ENCODE measurements around the gene RALA. TPM values are rescaled to one million over a fixed set of nuclear protein-coding genes. Genes with fewer than 3 reads are reported as not detected.

RALA gene
- total RNA-seq, 1 donor from 2014 or later: 42.6 TPM

- TF ChIP-seq, protein P1, sequence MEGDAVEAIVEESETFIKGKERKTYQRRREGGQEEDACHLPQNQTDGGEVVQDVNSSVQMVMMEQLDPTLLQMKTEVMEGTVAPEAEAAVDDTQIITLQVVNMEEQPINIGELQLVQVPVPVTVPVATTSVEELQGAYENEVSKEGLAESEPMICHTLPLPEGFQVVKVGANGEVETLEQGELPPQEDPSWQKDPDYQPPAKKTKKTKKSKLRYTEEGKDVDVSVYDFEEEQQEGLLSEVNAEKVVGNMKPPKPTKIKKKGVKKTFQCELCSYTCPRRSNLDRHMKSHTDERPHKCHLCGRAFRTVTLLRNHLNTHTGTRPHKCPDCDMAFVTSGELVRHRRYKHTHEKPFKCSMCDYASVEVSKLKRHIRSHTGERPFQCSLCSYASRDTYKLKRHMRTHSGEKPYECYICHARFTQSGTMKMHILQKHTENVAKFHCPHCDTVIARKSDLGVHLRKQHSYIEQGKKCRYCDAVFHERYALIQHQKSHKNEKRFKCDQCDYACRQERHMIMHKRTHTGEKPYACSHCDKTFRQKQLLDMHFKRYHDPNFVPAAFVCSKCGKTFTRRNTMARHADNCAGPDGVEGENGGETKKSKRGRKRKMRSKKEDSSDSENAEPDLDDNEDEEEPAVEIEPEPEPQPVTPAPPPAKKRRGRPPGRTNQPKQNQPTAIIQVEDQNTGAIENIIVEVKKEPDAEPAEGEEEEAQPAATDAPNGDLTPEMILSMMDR (conservative IDR thresholded peaks at IDR 0.05): no peak
- H3K4me1 Mint-ChIP-seq (ENCODE audit: unreplicated experiment): peaks cover 10% of the 10 kb centered on the region
Observed at GRCh38 chr7:39618868-39619267, 4.5 kb upstream of the RALA start.

DNA sequence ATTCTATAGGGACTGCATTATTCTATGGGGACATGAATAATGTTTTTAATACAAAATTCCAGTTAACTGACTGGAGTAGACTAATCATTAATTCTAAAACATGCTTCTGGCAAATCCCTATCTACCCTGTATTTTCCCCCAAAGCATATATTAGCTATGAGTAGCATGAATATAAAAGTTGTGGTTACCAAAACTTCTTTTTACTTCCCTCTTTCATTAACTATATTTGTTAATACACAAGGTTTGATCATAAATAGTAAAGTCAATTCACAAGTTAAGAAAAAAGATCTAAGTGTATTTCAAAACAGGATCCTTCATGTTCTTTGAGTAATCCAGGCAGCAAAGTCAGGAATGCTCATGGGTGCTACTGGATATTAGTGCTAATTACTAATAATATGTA lies 2.9 kb upstream of the RALA start:
- no peaks in the 10 kb centered on the region for H3K36me3 Mint-ChIP-seq
- peaks cover 22% of the 10 kb centered on the region for H3K4me1 Mint-ChIP-seq (ENCODE audit: unreplicated experiment)
- TF ChIP-seq, protein P1 (conservative IDR thresholded peaks at IDR 0.05): no peak
- H3K9me3 Mint-ChIP-seq: no peaks in the 10 kb centered on the region
- H3K4me3 Mint-ChIP-seq: no peak overlapping the region
- H3K27me3 Mint-ChIP-seq: no peaks in the 10 kb centered on the region
- H3K27ac Mint-ChIP-seq: no peak overlapping the region
- DNase-seq (ENCODE audit: extremely low spot score, unreplicated experiment): no peak

More at GRCh38 chr7:39618868-39619267, 4.5 kb upstream of the RALA start:
- no peak overlapping the region for H3K4me3 Mint-ChIP-seq
- no peaks in the 10 kb centered on the region for H3K27me3 Mint-ChIP-seq
- no peak overlapping the region for H3K27ac Mint-ChIP-seq
- DNase-seq (ENCODE audit: extremely low spot score, unreplicated experiment): no peak
- H3K9me3 Mint-ChIP-seq: no peaks in the 10 kb centered on the region
- H3K36me3 Mint-ChIP-seq: no peaks in the 10 kb centered on the region

- TF ChIP-seq, protein P1 (conservative IDR thresholded peaks at IDR 0.05): no peak
- Mint-ChIP-seq H3K4me1 (ENCODE audit: unreplicated experiment) (peaks cover 30% of the 10 kb centered on the region), H3K36me3 (peaks cover 3% of the 10 kb centered on the region), H3K27ac (no peak overlapping the region), H3K9me3 (no peaks in the 10 kb centered on the region), H3K4me3 (no peak overlapping the region), H3K27me3 (no peaks in the 10 kb centered on the region)
- DNase-seq (ENCODE audit: extremely low spot score, unreplicated experiment): no peak
Observed at GRCh38 chr7:39621261-39621660, 2.1 kb upstream of the RALA start.

DNA sequence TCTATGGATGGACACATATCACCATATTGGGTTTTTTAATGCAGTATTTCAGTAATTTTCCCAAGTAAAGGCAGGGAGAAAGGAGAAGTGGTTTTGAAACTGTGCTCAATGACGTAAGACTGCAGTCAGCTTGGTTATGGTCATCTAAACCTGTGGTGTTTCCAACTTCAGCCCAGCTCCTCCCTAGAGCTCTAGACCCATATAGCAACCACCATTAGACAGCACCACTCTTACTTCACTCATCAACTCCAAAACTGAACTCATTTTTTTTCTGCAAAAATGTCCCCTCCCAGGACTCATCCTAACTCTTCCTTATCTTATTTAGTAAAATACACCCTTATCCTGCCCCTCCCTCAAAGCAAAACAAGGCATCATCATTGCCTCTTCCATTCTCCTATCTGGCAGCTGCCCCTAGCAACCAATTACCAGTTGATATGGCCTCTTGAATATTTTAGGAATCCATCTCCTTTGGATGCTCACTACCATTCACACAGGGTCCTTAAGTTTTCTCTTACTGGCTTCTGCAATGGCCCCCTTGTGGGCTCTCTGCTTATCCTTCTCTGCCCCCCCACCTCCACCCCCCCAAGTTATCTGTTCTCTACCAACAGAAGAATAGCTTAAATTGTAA lies 1.5 kb upstream of the RALA start:
- no peaks in the 10 kb centered on the region for H3K27me3 Mint-ChIP-seq
- H3K4me1 Mint-ChIP-seq (ENCODE audit: unreplicated experiment): peaks cover 36% of the 10 kb centered on the region
- peak overlapping the region; percentile 93 for H3K27ac Mint-ChIP-seq
- no peak for DNase-seq (ENCODE audit: extremely low spot score, unreplicated experiment)
- TF ChIP-seq, protein P1 (conservative IDR thresholded peaks at IDR 0.05): no peak
- peak overlapping the region; percentile 91 for H3K4me3 Mint-ChIP-seq
- H3K9me3 Mint-ChIP-seq: no peaks in the 10 kb centered on the region
- peaks cover 7% of the 10 kb centered on the region for H3K36me3 Mint-ChIP-seq

- Mint-ChIP-seq H3K4me1 (ENCODE audit: unreplicated experiment) (peaks cover 43% of the 10 kb centered on the region), H3K27me3 (no peaks in the 10 kb centered on the region), H3K4me3 (peak overlapping the region; percentile 91), H3K27ac (peak overlapping the region; percentile 93), H3K36me3 (peaks cover 7% of the 10 kb centered on the region), H3K9me3 (no peaks in the 10 kb centered on the region)
- DNase-seq (ENCODE audit: extremely low spot score, unreplicated experiment): no peak
- TF ChIP-seq, protein P1 (conservative IDR thresholded peaks at IDR 0.05): no peak
Observed at GRCh38 chr7:39622609-39623008, 763 bp upstream of the RALA start.
